Nucleus accumbens (tissue), 56 donors: ENCODE measurements around the gene SLC52A1.
A peak's percentile ranks its signal among the peaks of the same experiment; 100 is the strongest.
"Not testable (repeated sequence)": the region's sequence is repeated elsewhere in the genome, so short reads cannot be mapped to it uniquely, and the experiment has no call there.

ENCODE experiments used
- DNase-seq, 56 donors: peaks; one replicate each; lab custom pipeline; 2025; lab: John Stamatoyannopoulos, UW

The SLC52A1 gene

GRCh38 chr17:5035315-5035714 lies at the start of gene SLC52A1:
TSS of gene SLC52A1 (minus strand) at chr17:5035426. CDS start at chr17:5034606, 820 bp downstream.
- no peak for DNase-seq

- peak in 4 of 56 donors; percentile 4 to 33 (median 7) for DNase-seq
Observed at GRCh38 chr17:5080591-5080990, 45.4 kb upstream of the SLC52A1 start.

- peak; percentile 28 to 95 (median 84) for DNase-seq
Observed at GRCh38 chr17:5078106-5079028, 43.1 kb upstream of the SLC52A1 start, which contains the start of gene ZFP3. TSS of gene ZFP3 (plus strand) at chr17:5078467. CDS start at chr17:5091505, 13,038 bp downstream.

- peak in 1 of 56 donors; percentile 48 for DNase-seq
Observed at GRCh38 chr17:5077781-5078105, 42.5 kb upstream of the SLC52A1 start.

- not testable (repeated sequence) for DNase-seq
Observed at GRCh38 chr17:5077275-5077674, 42.0 kb upstream of the SLC52A1 start.

GRCh38 chr17:5075472-5075871 lies 40.2 kb upstream of the SLC52A1 start:
- DNase-seq, result not testable (repeated sequence)

GRCh38 chr17:5069724-5070123 lies 34.5 kb upstream of the SLC52A1 start:
- DNase-seq, result no peak

- no peak for DNase-seq
Observed at GRCh38 chr17:5068236-5068635, 33.0 kb upstream of the SLC52A1 start.

GRCh38 chr17:5065227-5065744 lies 30.1 kb upstream of the SLC52A1 start:
- DNase-seq, result no peak

GRCh38 chr17:5055543-5055942 lies 20.3 kb upstream of the SLC52A1 start:
- DNase-seq, result no peak

GRCh38 chr17:5050278-5050677 lies 15.1 kb upstream of the SLC52A1 start:
- DNase-seq, result no peak

- DNase-seq, result no peak
Observed at GRCh38 chr17:5049314-5049841, 14.2 kb upstream of the SLC52A1 start.

GRCh38 chr17:5047446-5047845 lies 12.2 kb upstream of the SLC52A1 start:
- DNase-seq, result no peak

GRCh38 chr17:5045496-5045895 lies 10.3 kb upstream of the SLC52A1 start:
- no peak for DNase-seq

GRCh38 chr17:5044630-5045029 lies 9.4 kb upstream of the SLC52A1 start:
- DNase-seq, result no peak

- no peak for DNase-seq
Observed at GRCh38 chr17:5043524-5043923, 8.3 kb upstream of the SLC52A1 start.

- no peak for DNase-seq
Observed at GRCh38 chr17:5042157-5043022, 7.2 kb upstream of the SLC52A1 start.

- no peak for DNase-seq
Observed at GRCh38 chr17:5034651-5035050, 575 bp downstream of the SLC52A1 start.

- no peak for DNase-seq
Observed at GRCh38 chr17:5034063-5034462, 1.2 kb downstream of the SLC52A1 start.

- DNase-seq, result no peak
Observed at GRCh38 chr17:5033352-5034015, 1.7 kb downstream of the SLC52A1 start.
